Measurements from ENCODE around the gene SUOX.
"Not testable (repeated sequence)": the region's sequence is repeated elsewhere in the genome, so short reads cannot be mapped to it uniquely, and the experiment has no call there.

The SUOX gene

DNA sequence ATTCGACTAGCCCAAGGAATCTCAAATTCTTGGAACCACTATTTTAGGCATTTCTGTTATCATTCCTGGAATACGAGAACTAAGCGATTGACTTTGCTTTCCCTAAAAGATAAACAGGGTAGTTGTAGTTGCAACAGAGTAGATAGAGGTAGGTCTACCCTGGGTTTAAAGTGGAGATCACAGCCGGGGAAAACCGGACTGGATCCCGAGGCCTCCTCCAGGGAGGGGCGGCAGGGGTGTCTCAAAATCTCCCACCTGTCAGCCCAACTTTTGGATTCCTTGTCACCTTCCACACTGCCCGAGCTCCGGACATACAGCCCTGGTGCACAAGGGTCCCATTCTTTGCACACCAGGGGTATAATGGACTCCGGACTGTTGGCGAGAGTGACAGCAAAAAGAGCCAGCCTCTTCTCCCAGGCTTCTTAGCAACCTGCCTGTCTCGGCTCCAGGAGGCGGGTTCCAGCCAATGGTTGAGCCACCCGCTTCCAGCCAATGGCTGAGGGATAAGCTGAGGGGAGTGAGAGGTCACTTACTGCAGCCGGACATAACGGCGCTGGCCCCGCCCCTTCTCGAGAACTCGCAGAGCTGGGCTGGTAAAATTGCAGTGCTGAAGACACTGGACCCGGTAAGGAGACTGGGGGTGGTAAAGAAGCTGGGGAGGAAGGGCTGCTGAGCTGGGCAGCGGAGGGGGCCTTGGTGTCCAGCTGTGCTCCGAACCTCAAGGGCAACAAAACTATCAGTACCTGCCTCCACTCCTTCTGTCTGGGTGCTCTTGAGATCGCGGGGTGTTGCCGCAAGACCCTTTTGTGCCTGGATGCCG is at the start of gene SUOX:
SUOX (plus strand) TSS at position 562 of the 820 bp plus-strand sequence. CDS start 4,946 bp downstream, outside the sequence.
- DNase-seq = peak; percentile 71

DNA sequence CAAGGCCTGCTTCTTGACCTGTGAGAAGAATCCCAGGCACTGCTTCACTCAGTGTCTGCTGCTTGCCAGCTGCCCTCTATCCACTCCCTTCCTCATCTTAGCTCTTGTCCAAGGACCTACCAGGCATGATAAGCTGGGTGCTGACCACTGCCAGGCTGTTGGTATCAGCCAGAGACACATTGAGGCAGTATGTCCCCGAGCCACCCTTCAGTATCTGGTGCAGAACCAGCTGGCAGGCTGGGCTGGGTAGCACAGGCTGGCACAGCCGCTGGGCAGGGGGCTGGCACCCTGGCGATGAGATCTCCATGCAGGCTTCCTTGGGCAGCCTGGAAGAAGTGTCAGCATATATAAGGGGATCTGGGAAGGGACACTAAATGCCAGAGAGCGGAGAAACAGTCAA is 41.7 kb upstream of the SUOX start:
- no peak for DNase-seq

DNA sequence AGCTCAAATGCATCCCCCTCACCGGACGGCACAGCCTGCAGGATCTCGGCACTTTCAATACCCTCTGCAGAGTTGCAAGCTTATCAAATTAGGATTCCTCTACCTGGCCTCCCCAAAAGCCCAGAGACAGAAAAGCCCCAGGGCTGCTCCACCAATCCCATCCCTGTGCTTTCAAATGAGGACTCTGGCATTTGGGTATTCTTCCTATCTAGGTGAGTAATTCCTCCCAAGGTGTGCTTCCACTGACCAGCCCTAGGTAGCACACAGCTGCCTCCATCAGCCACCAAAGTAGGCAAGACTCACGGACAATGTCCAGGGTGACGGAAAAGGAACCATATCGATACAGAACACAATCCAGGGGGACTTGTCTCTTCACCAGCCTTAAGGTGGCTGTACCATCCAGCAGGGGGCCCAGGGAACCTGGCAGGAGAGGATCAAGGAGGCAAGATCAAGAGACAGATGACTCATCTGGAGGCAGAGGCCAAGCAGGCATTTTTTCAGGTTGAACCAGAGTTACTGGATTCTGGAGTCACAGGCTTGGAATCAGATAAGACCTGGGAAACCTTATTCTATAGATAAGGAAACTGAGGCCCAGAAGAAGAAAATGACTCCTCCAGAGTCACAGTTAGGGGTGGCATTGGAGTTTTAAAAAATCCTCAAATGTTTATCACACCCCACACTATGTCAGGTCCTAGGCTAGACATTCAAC is 41.1 kb upstream of the SUOX start:
- no peak for DNase-seq

DNA sequence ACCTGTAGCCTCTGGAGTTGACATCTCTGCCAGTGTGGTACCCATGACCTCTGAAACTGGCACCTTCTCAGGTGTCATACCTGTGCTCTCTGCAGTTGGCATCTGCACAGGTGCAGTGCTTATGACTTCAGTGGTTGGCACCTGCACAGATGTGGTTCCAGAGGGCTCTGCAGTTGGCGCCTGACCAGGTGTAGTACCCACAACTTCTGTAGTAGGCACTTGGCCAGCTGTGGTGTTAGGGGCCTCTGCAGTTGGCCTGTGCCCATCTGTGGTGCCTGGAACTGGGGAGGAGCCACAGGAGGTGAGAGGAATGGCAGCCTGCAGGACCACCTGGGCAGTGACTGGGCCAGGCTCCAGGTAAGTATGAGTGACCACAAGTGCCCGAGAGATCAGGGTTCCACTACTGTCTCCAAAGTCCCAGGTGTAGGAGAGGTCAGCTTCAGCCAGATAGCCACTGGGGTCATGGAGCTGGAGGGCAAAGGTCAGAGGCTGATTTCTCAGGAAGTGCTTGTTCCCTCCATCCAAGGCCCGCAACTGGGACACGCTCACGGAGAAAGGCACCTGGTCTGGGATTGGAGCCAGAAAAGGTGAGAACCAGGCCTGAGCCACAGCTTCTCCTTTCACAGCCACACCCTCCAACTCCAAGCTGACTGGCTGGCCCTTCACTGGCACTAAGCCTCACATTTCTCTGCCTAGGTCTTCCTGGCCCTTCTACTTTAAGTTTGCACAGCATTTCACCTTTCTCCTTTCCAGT is 39.8 kb upstream of the SUOX start:
- DNase-seq = no peak

DNA sequence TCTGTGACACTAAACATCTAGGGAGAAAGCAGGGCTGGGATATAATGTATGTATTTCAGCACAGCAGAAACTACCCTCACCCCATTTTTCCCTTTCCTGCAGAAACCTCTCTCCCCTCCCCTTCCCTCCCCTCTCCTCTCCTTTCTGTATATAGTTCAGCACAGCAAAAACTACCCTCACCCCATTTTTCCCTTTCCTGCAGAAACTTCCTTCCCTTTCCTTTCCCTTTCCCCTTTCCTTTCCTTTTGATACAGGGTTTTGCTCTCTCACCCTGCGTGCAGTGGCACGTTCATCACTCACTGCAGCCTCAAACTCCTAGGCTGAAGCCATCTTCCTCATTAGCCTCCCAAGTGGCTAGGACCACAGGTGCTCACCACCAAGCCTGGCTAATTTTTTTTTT is 33.3 kb upstream of the SUOX start:
- DNase-seq = no peak

DNA sequence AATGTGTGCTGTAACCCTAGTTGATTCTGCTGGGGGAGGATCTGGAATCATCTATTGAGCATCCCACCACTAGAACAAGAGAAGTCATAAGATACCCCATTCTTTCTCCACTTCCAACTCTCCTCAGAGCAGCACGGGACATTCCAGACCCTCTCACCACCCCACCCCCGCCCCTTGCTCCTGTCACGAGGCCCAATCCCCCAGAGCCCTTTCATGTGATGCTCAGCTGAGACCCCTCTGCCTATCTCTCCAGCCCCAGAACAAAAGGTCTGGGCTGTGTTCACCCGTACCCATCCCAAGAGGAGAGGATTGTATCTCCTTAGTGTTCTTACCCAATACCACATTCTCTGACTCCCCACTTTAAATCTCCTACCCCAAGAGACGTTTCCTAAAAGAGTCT is 31.8 kb upstream of the SUOX start:
- DNase-seq = no peak

DNA sequence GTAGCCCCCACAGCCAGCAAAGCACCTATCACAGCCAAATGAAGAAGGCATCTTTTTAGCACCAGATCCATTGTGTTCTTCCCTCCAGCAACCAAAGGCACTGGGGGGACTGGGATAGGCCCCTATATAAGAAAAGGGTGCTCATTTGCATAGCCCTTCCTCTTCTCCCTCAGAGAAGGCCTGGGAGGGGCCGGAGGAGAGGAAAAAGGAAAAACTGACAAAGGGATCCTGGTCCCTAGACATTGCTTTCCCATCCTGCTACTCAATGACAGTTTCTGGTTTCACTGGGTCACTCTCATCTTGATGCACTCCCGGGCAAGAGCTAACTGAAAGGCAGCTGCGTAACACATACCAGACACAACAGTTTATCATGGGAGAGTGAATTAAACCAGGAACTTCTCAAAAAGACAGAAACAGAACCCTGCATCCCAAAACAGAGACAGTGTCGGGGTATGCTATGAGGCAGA is 31.1 kb upstream of the SUOX start, which contains the start of gene PMEL:
PMEL (minus strand) TSS at position 102 of the 467 bp plus-strand sequence; CDS start at position 71, 31 bp downstream.
- DNase-seq = no peak

DNA sequence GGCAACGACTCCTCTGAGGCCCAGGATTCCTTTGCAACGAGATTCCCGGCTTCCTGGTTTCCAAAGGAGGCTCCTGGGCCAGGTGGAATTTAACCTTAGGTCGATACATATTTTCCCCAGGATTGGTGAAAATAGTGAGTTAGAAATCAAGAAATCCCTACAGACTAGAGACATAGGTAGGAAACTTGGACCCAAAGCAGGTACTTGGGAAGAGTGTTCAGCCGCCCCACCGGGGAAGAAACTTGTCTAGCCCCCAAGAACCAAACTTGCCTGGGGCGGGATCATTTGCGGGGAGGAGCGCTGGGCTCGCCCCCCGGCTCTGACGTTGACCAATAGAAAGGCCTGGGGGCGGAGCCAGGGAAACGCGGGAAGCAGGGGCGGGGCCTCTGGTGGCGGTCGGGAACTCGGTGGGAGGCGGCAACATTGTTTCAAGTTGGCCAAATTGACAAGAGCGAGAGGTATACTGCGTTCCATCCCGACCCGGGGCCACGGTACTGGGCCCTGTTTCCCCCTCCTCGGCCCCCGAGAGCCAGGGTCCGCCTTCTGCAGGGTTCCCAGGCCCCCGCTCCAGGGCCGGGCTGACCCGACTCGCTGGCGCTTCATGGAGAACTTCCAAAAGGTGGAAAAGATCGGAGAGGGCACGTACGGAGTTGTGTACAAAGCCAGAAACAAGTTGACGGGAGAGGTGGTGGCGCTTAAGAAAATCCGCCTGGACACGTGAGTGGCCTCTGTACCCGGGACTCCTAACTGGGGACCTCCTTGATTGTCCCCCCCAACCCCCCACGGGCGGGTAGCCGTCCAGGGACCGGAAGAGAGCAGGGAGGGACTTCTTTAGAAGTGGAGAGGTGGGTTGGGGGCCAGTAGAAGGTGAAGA is 30.4 kb upstream of the SUOX start, which contains the start of gene CDK2:
CDK2 (plus strand) TSS at position 423 of the 874 bp plus-strand sequence; CDS start at position 602, 179 bp downstream.
- DNase-seq = peak; percentile 48

DNA sequence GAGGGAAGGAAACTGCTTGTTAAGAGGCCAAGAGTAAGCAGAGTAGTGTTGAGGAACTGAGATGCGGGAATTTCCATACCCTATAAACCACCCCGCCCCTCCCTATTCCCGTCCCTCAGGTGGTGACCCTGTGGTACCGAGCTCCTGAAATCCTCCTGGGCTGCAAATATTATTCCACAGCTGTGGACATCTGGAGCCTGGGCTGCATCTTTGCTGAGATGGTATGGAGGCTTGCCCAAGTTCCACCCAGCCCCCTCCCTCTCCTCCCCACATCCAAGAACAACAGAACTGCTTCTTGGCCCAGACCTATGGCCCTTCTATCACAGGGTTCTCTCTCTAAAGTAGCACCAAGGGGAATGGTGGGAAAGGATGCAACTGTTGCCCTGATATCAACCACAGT is 27.7 kb upstream of the SUOX start:
- DNase-seq = no peak

DNA sequence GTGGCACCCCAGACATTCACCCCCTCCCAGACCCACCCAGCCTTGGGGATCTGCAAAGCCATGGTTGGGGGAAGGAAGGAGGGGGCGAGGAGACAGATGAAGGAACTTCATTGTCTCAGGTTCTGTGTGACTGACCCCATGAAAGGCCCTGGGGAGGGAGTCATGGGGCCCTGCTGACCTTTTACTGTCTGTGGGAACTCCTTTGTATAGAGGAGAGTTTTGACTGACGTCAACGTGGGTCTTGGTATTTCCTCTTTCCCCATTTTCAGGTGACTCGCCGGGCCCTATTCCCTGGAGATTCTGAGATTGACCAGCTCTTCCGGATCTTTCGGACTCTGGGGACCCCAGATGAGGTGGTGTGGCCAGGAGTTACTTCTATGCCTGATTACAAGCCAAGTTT is 26.3 kb upstream of the SUOX start:
- no peak for DNase-seq

DNA sequence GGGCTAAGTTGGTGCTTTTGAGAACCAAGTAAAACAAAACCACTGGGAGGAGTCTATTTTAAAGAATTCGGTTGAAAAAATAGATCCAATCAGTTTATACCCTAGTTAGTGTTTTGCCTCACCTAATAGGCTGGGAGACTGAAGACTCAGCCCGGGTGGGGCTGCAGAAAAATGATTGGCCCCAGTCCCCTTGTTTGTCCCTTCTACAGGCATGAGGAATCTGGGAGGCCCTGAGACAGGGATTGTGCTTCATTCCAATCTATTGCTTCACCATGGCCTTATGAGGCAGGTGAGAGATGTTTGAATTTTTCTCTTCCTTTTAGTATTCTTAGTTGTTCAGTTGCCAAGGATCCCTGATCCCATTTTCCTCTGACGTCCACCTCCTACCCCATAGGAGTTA is 25.0 kb upstream of the SUOX start:
- no peak for DNase-seq

DNA sequence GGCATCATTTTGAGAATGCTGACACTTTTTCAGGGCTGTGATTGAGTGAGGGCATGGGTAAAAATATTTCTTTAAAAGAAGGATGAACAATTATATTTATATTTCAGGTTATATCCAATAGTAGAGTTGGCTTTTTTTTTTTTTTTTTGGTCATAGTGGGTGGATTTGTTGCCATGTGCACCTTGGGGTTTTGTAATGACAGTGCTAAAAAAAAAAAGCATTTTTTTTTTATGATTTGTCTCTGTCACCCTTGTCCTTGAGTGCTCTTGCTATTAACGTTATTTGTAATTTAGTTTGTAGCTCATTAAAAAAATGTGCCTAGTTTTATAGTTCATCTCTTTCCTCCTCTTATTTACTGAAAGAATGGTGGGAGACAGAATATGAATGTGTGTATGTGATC is 24.6 kb upstream of the SUOX start:
- DNase-seq = no peak

DNA sequence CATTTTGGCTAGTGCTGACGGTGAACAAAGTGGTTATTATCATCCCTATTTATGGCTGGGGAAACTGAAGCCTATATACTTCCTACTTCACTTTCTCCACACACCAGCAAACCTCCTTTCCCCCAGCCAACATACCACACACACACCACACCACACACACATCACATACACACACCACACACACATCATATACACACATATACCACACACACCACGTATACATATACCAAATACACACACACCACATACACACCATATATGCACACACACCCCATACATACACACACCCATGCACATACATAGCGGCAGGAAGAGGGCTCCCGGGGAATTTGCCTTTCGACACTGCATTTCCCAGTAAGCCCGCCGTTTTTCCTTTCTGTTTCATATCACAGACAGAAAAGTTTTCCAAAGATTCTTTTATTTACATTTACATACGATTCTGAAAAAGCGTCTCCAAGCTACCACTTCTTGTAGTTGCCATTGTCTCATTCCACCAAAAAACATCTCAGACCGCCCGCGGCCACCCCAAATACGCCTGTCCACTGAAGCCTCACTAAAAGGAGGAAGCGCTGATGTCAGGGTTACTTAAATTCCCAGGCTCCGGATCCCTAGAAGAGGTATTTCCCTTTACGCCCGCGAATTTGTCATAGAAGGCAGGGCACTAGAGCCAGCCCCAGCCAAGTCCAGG is 24.0 kb upstream of the SUOX start:
- no peak for DNase-seq

DNA sequence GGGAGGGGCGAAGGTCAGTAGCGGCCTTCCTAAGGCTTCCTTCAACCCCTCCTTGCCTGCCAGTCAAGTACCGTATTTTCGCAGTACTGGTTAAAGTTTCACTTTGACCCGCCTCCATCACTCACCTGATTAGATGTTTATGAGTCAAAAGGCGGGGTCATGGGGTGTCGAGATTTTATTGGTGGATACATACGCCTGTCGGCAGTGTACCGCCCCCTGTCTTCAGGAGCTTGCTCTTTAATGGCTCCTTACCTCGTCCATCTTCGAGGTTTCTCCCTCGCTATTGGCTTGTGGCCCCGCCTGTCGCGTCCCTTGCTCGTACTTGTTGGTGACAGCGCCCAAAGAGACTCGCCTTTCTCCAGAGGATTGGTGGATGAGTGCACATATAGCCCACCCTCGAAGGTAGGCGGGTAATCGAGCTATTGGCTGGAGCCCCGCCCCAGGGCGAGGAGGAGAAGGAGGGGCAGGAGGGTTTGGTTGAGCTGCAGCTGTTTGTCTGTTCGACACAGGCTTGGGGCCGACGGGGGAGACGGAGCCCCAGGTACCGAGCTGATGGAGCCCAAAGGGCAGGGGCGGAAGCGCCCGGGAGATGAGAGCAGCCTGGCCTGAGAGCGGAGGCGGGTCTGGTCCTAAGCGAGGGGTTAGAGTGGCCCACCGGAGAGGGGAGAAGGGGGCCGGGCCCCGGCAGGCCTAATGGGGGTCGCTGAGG is 23.3 kb upstream of the SUOX start, which contains the start of gene RAB5B:
RAB5B (plus strand) TSS at position 480 of the 709 bp plus-strand sequence. CDS start 12,883 bp downstream, outside the sequence.
- peak; percentile 100 for DNase-seq

DNA sequence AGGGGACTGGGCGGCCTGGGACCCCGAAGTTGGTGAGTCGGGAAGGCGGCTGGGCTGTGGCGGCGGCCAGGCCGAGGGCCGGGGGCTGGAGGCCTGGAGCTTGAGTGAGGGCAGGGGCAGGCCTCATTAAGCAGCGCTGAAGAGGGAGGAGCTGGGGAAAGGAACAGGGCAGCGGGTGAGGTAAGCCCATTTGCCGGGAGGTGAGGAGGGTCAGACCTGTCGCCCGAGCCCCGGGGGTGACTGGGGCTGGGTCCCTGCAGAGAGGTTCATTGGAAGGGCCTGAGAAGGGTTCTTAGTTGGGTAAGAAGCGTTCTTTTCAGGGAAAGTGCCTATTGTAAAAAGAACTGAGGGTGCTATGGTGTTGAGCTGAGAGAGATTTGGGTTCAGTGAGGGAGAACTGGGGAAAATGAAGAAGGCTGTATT is 22.8 kb upstream of the SUOX start:
- DNase-seq = no peak

DNA sequence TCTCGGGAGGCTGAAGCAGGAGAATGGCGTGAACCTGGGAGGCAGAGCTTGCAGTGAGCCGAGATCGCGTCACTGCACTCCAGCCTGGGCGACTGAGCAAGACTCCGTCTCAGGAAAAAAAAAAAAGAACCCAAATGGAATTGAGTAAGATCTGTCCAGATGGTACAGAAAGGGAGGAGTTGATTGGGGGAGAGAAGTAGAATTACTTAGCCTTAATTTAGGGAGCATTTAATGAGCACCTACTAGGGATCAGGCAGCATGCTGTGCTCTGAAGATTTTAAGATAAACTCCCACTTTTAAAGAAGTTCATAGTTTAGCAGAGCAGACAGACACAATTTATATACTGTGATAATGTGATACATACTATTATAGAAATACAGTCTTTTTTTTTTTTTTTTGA is 18.7 kb upstream of the SUOX start:
- DNase-seq = no peak

DNA sequence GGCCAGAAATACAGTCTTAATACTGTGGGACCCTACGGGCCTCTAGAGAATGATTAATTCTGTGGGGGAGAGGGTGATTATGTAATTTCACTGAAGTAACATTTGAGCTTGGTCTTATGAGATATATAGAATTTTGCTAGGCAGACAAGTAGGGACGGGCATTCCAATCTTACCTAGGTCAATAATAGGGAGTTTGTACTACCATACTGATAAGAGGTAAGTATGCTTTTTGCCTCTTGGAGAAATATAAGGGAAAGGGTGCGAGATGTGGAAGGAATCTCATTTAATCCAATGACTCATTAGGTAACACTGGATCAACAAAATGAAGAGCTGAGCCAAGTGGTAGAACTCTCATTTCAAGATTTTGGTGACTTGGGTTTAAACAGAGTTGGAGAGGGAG is 18.0 kb upstream of the SUOX start:
- no peak for DNase-seq

DNA sequence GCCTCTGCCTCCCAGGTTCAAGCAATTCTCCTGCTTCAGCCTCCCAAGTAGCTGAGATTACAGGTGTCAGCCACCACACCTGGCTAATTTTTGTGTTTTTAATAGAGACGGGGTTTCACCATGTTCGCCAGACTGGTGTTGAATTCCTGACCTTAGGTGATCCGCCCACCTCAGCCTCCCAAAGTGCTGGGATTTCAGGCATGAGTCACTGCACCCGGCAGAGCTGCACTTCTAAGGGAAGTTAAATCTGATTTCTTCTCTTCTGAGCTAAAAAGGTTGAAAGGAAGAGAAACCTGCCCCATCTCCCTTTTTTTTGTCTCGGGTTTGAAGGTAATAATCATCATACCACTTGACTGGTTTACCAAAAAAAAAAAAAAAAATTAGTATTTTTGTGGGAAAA is 15.2 kb upstream of the SUOX start:
- DNase-seq = not testable (repeated sequence)

DNA sequence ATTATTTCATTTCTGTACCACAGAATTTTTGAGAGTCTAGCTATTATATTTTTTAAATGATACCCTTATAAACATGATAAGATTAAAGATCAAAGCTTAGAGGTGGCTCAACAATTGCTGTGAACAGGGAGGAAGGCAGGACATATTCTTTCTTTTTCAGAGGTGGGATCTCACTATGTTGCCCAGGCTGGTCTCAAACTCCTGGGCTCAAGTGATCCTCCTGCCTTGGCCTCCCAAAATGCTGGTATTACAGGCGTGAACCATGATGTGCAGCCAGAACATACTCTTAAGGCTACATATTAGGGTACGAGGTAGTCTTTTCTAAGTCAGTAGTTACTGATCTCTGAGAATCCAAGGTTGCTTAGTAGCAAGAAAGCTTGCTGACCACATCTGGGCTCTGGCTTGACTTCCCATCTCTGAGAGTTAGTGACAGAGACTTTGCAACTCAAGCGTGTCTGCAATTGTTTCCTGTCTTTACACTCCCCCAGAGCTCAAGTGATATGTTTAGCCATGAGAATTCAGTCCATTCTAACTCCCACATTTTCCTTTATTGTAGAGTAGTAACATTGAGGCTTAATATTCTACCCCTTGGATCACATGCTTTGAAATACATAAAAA is 14.6 kb upstream of the SUOX start:
- DNase-seq = no peak

DNA sequence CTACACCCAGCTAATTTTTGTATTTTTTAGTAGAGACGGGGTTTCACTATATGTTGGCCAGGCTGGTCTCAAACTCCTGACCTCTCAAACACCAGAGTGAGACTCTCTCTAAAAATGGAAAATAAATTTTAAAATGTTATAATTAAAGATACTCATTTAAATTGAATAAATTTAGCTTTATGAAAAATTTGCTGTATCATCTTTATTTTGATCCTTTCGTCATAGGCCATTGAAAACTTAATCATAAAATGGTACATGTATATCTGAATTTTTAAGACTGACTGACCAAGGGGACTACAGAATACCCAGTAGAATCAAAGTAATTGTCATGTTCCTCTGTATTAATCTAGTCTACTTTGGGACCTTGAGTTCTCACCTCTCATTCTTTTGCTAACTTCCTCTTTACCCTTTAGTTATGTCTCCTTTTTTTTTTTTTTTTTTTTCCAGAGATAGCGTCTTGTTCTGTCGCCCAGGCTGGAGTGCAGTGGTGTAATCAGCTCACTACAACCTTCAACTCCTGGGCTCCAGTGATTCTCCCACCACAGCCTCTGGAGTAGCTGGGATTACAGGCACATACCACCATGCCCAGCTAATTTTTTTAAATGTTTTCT is 13.7 kb upstream of the SUOX start:
- no peak for DNase-seq
